ENCODE results near the gene TPTE2. TPM values are rescaled to one million over a fixed set of nuclear protein-coding genes. Genes with fewer than 3 reads are reported as not detected.

The TPTE2 gene
- total and polyA plus RNA-seq, 9 of the 15 experiments (the other 6 are each of a cell fraction or from before 2014, with no cell fraction given): not detected

- TF ChIP-seq ZNF639 (CRISPR knock-in tag; conservative IDR thresholded peaks at IDR 0.05 in 1 of 2, IDR thresholded peaks at IDR 0.05 in 1 of 2): peak in 1 of 2 experiments; percentile 63; a peak in 2 of 4 replicates
- peak; percentile 89 for TF ChIP-seq ZBTB40 (IDR thresholded peaks at IDR 0.05)
- no peak for TF ChIP-seq ZBTB40 (CRISPR knock-in tag; IDR thresholded peaks at IDR 0.05)
- TF ChIP-seq ARID3A (IDR thresholded peaks at IDR 0.05; ENCODE audit: borderline replicate concordance, low read depth, low read length): no peak
- no peak for TF ChIP-seq STAG1 (CRISPR knock-in tag; IDR thresholded peaks at IDR 0.05; ENCODE audit: borderline replicate concordance)
- TF ChIP-seq KDM1A (IDR thresholded peaks at IDR 0.05): peak in 1 of 2 experiments; percentile 24; a peak in 1 of 4 replicates
- TF ChIP-seq JUNB (CRISPR knock-in tag; conservative IDR thresholded peaks at IDR 0.05): no peak
- TF ChIP-seq FUS (optimal IDR thresholded peaks at IDR 0.05; ENCODE audit: low read depth, low read length): no peak
- peak; percentile 87 for TF ChIP-seq FOSL1 (tag; conservative IDR thresholded peaks at IDR 0.05)
- 0 out of 2 replicates have a peak, but pooled peaks have one; percentile 24 for TF ChIP-seq DPF2 (IDR thresholded peaks at IDR 0.05)
- no peak for TF ChIP-seq CBFA2T3 (IDR thresholded peaks at IDR 0.05)
- peak; percentile 21 for TF ChIP-seq HNRNPLL (IDR thresholded peaks at IDR 0.05; ENCODE audit: low read depth, low read length, poor library complexity, severe bottlenecking)
- TF ChIP-seq PREB (CRISPR knock-in tag; IDR thresholded peaks at IDR 0.05): no peak
- 0 out of 2 replicates have a peak, but pooled peaks have one; percentile 20 for TF ChIP-seq POLR2H (tag; IDR thresholded peaks at IDR 0.05; ENCODE audit: low read depth)
These were observed 25.7 kb upstream of the TPTE2 start (continued) for GRCh38 chr13:19586904-19587634.

All from K562 (cell line).